Measurements from ENCODE around the gene HPSE2.

The HPSE2 gene

DNA sequence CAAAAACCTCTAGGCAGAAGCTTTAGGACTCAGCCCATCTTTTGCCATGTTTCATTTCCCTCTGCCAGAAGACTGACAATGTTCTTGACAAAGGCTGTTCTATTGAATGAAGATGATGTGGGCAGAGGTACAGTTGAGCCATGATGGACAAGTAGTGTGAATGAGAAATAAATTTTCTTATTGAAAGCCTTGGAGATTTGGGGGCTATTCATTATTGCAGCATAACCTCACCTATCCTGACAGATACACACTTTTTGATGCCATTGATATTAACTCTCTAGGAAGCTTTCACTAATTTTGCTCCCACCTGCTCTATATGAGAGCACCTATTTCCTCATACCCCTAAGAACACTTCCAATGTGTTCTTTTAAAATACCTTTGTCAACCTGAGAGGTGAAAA lies 752.0 kb downstream of the HPSE2 start:
- no peak overlapping the region for H3K4me3 ChIP-seq (ENCODE audit: low read depth, low read length)
- TF ChIP-seq, protein P1, sequence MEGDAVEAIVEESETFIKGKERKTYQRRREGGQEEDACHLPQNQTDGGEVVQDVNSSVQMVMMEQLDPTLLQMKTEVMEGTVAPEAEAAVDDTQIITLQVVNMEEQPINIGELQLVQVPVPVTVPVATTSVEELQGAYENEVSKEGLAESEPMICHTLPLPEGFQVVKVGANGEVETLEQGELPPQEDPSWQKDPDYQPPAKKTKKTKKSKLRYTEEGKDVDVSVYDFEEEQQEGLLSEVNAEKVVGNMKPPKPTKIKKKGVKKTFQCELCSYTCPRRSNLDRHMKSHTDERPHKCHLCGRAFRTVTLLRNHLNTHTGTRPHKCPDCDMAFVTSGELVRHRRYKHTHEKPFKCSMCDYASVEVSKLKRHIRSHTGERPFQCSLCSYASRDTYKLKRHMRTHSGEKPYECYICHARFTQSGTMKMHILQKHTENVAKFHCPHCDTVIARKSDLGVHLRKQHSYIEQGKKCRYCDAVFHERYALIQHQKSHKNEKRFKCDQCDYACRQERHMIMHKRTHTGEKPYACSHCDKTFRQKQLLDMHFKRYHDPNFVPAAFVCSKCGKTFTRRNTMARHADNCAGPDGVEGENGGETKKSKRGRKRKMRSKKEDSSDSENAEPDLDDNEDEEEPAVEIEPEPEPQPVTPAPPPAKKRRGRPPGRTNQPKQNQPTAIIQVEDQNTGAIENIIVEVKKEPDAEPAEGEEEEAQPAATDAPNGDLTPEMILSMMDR (conservative IDR thresholded peaks at IDR 0.05; ENCODE audit: low read depth, low read length) = no peak
- DNase-seq (ENCODE audit: low read depth) = no peak

DNA sequence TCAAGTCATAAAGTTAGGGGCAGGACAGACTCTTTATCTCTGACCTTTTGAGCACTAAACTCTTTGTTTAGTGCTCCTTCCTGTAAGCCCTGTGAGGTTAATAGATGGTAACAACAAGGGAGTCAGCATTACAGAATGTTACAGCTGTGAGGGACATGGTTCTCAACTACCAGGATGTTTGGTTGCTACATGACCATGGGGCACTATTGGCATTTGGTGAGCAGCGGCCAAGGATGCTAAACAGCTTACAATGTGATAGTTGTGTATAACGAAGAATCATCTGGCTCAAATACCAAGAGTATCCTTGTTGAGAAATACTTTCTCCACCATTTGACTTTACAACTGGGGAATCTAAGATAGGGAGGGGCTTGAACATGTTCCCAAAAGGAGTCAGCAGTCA lies 753.6 kb downstream of the HPSE2 start:
- TF ChIP-seq, protein P1 (conservative IDR thresholded peaks at IDR 0.05; ENCODE audit: low read depth, low read length) = no peak
- H3K4me3 ChIP-seq (ENCODE audit: low read depth, low read length) = no peak overlapping the region

DNA sequence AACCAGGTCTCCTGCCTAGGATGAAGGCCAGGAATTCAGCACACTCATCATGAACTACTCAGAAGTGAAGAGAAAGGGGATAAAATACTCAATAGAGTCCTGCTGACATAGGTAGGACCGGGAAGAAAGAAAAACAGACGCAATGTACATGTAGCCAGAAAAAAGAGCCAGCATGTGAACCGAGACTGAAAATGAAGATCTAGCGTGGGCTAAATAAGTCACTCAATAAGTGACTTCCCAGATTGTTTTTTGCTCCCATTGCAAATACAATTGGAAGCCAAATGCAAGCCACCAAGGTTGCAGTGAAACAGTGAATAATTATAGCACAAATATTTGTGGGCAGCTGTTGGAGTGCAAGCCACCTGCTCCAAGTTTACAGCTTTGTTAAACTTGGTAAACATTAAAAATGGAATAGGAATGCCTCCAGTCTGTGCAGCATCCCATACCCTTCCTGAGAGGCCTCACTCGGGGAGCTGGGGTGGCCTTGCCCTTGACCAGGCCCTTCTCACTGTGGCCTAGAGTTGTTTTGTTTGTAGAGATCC lies 754.2 kb downstream of the HPSE2 start:
- no peak overlapping the region for H3K4me3 ChIP-seq (ENCODE audit: low read depth, low read length)
- DNase-seq (ENCODE audit: low read depth) = no peak
- TF ChIP-seq, protein P1 (conservative IDR thresholded peaks at IDR 0.05; ENCODE audit: low read depth, low read length) = no peak

More for the DNA sequence above, 753.6 kb downstream of the HPSE2 start:
- no peak for DNase-seq (ENCODE audit: low read depth)

DNA sequence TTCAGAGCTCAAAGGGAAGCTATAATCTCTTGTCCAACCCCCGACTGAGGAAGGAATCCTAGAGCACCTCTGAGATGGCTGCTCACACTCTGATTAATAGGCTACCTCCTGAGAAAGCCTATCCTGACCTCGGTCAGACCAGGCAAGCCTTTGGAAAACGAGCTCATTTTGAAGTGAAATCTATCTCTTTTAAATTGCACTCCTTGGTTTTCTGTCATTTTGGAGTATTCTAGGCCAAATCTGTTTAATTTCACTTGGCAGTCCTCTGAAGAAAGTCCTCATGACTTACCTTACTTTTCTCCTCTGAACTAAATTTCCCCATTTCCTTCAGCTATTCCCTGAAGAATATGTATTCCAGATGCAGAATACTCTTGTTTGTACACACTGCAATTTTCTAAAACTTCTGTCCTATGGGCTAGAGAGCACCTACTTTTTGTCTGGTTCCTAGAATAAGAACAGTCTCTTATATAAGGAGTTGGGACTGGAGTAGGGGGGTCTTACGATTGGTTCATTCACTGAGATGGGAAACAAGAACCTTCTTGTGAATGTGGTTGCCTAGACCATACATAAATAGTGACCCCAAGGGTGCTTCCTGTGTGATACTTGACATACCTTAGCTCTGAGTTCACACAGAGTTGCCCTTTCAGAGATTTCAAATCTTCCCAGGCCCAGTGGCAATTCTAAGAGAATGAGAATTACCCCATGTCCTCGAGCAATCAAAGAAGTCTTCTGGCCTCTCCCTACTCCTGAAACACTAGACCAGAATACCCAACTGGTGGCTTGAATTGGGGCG lies 757.0 kb downstream of the HPSE2 start:
- no peak overlapping the region for H3K4me3 ChIP-seq (ENCODE audit: low read depth, low read length)
- DNase-seq (ENCODE audit: low read depth) = peak; percentile 6
- TF ChIP-seq, protein P1 (conservative IDR thresholded peaks at IDR 0.05; ENCODE audit: low read depth, low read length) = no peak

DNA sequence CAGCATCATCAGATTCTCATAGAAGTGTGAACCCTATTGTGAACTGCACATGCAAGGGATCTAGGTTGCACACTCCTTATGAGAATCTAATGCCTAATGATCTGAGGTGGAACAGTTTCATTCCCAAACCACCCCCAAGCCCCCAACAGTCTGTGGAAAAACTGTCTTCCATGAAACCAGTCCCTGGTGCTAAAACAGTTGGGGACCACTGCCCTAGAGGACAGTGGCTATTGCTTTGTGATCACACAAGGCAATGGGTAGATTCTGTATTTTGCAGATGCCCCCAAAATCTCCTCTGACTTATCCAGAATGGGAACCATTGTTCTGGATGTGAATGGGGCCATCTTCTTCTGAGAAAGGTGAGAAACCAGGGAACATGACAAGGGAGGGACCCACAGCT lies 757.8 kb downstream of the HPSE2 start:
- no peak for DNase-seq (ENCODE audit: low read depth)
- H3K4me3 ChIP-seq (ENCODE audit: low read depth, low read length) = no peak overlapping the region
- TF ChIP-seq, protein P1 (conservative IDR thresholded peaks at IDR 0.05; ENCODE audit: low read depth, low read length) = no peak

DNA sequence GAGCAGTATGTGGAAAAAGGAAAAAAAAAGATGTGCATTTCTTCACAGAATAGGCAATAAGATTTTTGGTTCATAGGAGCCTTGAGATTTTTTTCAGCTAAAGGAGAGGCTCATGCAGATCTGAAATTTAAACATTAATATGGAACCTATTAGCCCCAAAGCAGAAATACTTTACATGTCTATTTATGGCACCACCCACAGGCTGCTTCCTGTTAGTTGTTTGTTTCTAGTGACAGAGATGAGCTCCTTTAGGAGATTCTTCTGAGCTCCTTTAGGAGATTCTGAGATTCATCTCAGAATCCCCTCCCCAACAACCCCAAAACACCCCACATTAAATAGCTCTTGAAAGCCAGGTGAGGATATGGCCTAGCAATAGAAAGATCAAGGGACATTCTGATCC lies 761.0 kb downstream of the HPSE2 start:
- TF ChIP-seq, protein P1 (conservative IDR thresholded peaks at IDR 0.05; ENCODE audit: low read depth, low read length) = no peak
- DNase-seq (ENCODE audit: low read depth) = no peak
- H3K4me3 ChIP-seq (ENCODE audit: low read depth, low read length) = no peak overlapping the region

DNA sequence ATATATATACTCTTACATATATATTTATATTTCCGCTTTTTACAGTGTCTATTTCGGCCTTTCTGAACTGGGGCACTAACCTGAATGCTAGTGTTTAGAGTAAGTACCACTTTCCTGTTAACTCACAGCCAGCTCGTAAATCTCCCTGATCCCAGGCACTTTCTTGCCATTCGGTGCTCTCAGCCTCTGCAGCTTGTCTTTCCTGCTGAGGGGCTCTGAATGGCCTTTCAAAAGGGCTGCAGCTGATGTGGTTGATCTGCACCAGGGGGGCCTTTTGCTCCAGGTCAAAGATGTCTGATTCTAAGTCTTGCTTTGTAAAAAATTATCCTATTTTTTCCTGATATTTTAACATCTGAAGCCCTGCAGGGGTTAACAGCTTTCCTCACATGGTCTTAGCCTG lies 763.5 kb downstream of the HPSE2 start:
- no peak for DNase-seq (ENCODE audit: low read depth)
- H3K4me3 ChIP-seq (ENCODE audit: low read depth, low read length) = no peak overlapping the region
- TF ChIP-seq, protein P1 (conservative IDR thresholded peaks at IDR 0.05; ENCODE audit: low read depth, low read length) = no peak
